Measurements from ENCODE around the gene SLC27A6.

Gene SLC27A6

GRCh38 chr5:129051283-129051682, 86.0 kb downstream of the SLC27A6 start:
- Histone ChIP-seq H2AFZ (ENCODE audit: low read length) (no peak overlapping the region), H3K4me2 (ENCODE audit: insufficient read depth, low read length, poor library complexity, severe bottlenecking) (no peak overlapping the region), H3K36me3 (replicated peaks in 1 of 2; ENCODE audit: control insufficient read depth in 2 of 2, insufficient read depth in 2 of 2, low read length in 2 of 2) (no peaks in the 10 kb centered on the region), H4K8ac (ENCODE audit: low read depth, low read length) (no peak overlapping the region), H3K14ac (ENCODE audit: low read length) (no peak overlapping the region), H3K27me3 (ENCODE audit: control insufficient read depth in 3 of 3, insufficient read depth in 3 of 3, low read depth in 1 of 3, low read length in 3 of 3) (no peaks in the 10 kb centered on the region), H3K18ac (ENCODE audit: low read length) (no peak overlapping the region), H4K91ac (ENCODE audit: low read depth, low read length, poor library complexity) (no peak overlapping the region), H2BK120ac (ENCODE audit: low read depth, low read length) (no peak overlapping the region), H2BK5ac (ENCODE audit: low read length) (no peak overlapping the region), H3K27ac (replicated peaks; ENCODE audit: low read length) (no peak overlapping the region), H2BK15ac (ENCODE audit: low read length) (no peak overlapping the region), H2BK12ac (ENCODE audit: low read length) (no peak overlapping the region), H3K79me1 (ENCODE audit: low read depth, low read length) (no peaks in the 10 kb centered on the region), H3K4ac (ENCODE audit: low read length) (no peak overlapping the region), H3K4me3 (ENCODE audit: low read length in 2 of 2) (no peak overlapping the region), H2AK5ac (ENCODE audit: low read depth, low read length) (no peak overlapping the region), H3K4me1 (ENCODE audit: control insufficient read depth in 2 of 2, insufficient read depth in 1 of 2, low read depth in 1 of 2, low read length in 2 of 2) (no peaks in the 10 kb centered on the region), H3K9me3 (replicated peaks in 1 of 2; ENCODE audit: control insufficient read depth in 2 of 2, insufficient read depth in 1 of 2, low read depth in 1 of 2, low read length in 2 of 2) (no peaks in the 10 kb centered on the region), H3K9ac (ENCODE audit: low read depth, low read length, poor library complexity) (no peak overlapping the region), H3K23ac (ENCODE audit: low read depth, low read length, poor library complexity) (no peak overlapping the region)
- DNase-seq (ENCODE audit: low spot score): no peak
- no CpG with 5 or more reads among the region's 4 CpGs for WGBS, 2 donors (ENCODE audit: extremely low coverage in 2 of 2, insufficient read length in 2 of 2, insufficient replicate concordance in 1 of 2)

GRCh38 chr5:129053438-129053837, 88.2 kb downstream of the SLC27A6 start:
- no peak overlapping the region for H3K4me3 ChIP-seq (ENCODE audit: low read length in 2 of 2)
- no peaks in the 10 kb centered on the region for H3K27me3 ChIP-seq (ENCODE audit: control insufficient read depth in 3 of 3, insufficient read depth in 3 of 3, low read depth in 1 of 3, low read length in 3 of 3)
- H3K23ac ChIP-seq (ENCODE audit: low read depth, low read length, poor library complexity): no peak overlapping the region
- H2BK12ac ChIP-seq (ENCODE audit: low read length): no peak overlapping the region
- no peak overlapping the region for H2AK5ac ChIP-seq (ENCODE audit: low read depth, low read length)
- H2AFZ ChIP-seq (ENCODE audit: low read length): no peak overlapping the region
- no peak overlapping the region for H4K91ac ChIP-seq (ENCODE audit: low read depth, low read length, poor library complexity)
- H3K14ac ChIP-seq (ENCODE audit: low read length): no peak overlapping the region
- DNase-seq (ENCODE audit: low spot score): no peak
- H3K27ac ChIP-seq (replicated peaks; ENCODE audit: low read length): no peak overlapping the region
- H3K9me3 ChIP-seq (replicated peaks in 1 of 2; ENCODE audit: control insufficient read depth in 2 of 2, insufficient read depth in 1 of 2, low read depth in 1 of 2, low read length in 2 of 2): no peaks in the 10 kb centered on the region
- H2BK15ac ChIP-seq (ENCODE audit: low read length): no peak overlapping the region
- no peaks in the 10 kb centered on the region for H3K36me3 ChIP-seq (replicated peaks in 1 of 2; ENCODE audit: control insufficient read depth in 2 of 2, insufficient read depth in 2 of 2, low read length in 2 of 2)
- H3K79me1 ChIP-seq (ENCODE audit: low read depth, low read length): no peaks in the 10 kb centered on the region
- H3K9ac ChIP-seq (ENCODE audit: low read depth, low read length, poor library complexity): no peak overlapping the region
- no peak overlapping the region for H2BK120ac ChIP-seq (ENCODE audit: low read depth, low read length)
- no peak overlapping the region for H2BK5ac ChIP-seq (ENCODE audit: low read length)
- no peak overlapping the region for H4K8ac ChIP-seq (ENCODE audit: low read depth, low read length)
- no peak overlapping the region for H3K18ac ChIP-seq (ENCODE audit: low read length)
- H3K4me1 ChIP-seq (ENCODE audit: control insufficient read depth in 2 of 2, insufficient read depth in 1 of 2, low read depth in 1 of 2, low read length in 2 of 2): no peaks in the 10 kb centered on the region
- H3K4me2 ChIP-seq (ENCODE audit: insufficient read depth, low read length, poor library complexity, severe bottlenecking): no peak overlapping the region
- H3K4ac ChIP-seq (ENCODE audit: low read length): no peak overlapping the region

- DNase-seq (ENCODE audit: low spot score): no peak
- Histone ChIP-seq H2BK120ac (ENCODE audit: low read depth, low read length) (no peak overlapping the region), H2BK5ac (ENCODE audit: low read length) (no peak overlapping the region), H3K9me3 (replicated peaks in 1 of 2; ENCODE audit: control insufficient read depth in 2 of 2, insufficient read depth in 1 of 2, low read depth in 1 of 2, low read length in 2 of 2) (no peaks in the 10 kb centered on the region), H3K14ac (ENCODE audit: low read length) (no peak overlapping the region), H3K4me3 (ENCODE audit: low read length in 2 of 2) (no peak overlapping the region), H3K23ac (ENCODE audit: low read depth, low read length, poor library complexity) (no peak overlapping the region), H3K18ac (ENCODE audit: low read length) (no peak overlapping the region), H2BK12ac (ENCODE audit: low read length) (no peak overlapping the region), H3K79me1 (ENCODE audit: low read depth, low read length) (no peaks in the 10 kb centered on the region), H3K36me3 (replicated peaks in 1 of 2; ENCODE audit: control insufficient read depth in 2 of 2, insufficient read depth in 2 of 2, low read length in 2 of 2) (no peaks in the 10 kb centered on the region), H3K4me1 (ENCODE audit: control insufficient read depth in 2 of 2, insufficient read depth in 1 of 2, low read depth in 1 of 2, low read length in 2 of 2) (no peaks in the 10 kb centered on the region), H2AK5ac (ENCODE audit: low read depth, low read length) (no peak overlapping the region), H3K4ac (ENCODE audit: low read length) (no peak overlapping the region), H3K9ac (ENCODE audit: low read depth, low read length, poor library complexity) (no peak overlapping the region), H3K27ac (replicated peaks; ENCODE audit: low read length) (no peak overlapping the region), H4K91ac (ENCODE audit: low read depth, low read length, poor library complexity) (no peak overlapping the region), H4K8ac (ENCODE audit: low read depth, low read length) (no peak overlapping the region), H2BK15ac (ENCODE audit: low read length) (no peak overlapping the region), H2AFZ (ENCODE audit: low read length) (no peak overlapping the region), H3K4me2 (ENCODE audit: insufficient read depth, low read length, poor library complexity, severe bottlenecking) (no peak overlapping the region), H3K27me3 (ENCODE audit: control insufficient read depth in 3 of 3, insufficient read depth in 3 of 3, low read depth in 1 of 3, low read length in 3 of 3) (no peaks in the 10 kb centered on the region)
- no CpG with 5 or more reads among the region's 3 CpGs for WGBS, 2 donors (ENCODE audit: extremely low coverage in 2 of 2, insufficient read length in 2 of 2, insufficient replicate concordance in 1 of 2)
Observed at GRCh38 chr5:129057329-129057728, 92.0 kb downstream of the SLC27A6 start.

- no peak overlapping the region for H2BK15ac ChIP-seq (ENCODE audit: low read length)
- no peak overlapping the region for H4K91ac ChIP-seq (ENCODE audit: low read depth, low read length, poor library complexity)
- no peaks in the 10 kb centered on the region for H3K27me3 ChIP-seq (ENCODE audit: control insufficient read depth in 3 of 3, insufficient read depth in 3 of 3, low read depth in 1 of 3, low read length in 3 of 3)
- no peak overlapping the region for H3K4me2 ChIP-seq (ENCODE audit: insufficient read depth, low read length, poor library complexity, severe bottlenecking)
- no peak overlapping the region for H2BK5ac ChIP-seq (ENCODE audit: low read length)
- no peaks in the 10 kb centered on the region for H3K79me1 ChIP-seq (ENCODE audit: low read depth, low read length)
- no CpG with 5 or more reads among the region's 2 CpGs for WGBS, 2 donors (ENCODE audit: extremely low coverage in 2 of 2, insufficient read length in 2 of 2, insufficient replicate concordance in 1 of 2)
- H3K9ac ChIP-seq (ENCODE audit: low read depth, low read length, poor library complexity): no peak overlapping the region
- no peak overlapping the region for H3K14ac ChIP-seq (ENCODE audit: low read length)
- no peaks in the 10 kb centered on the region for H3K9me3 ChIP-seq (replicated peaks in 1 of 2; ENCODE audit: control insufficient read depth in 2 of 2, insufficient read depth in 1 of 2, low read depth in 1 of 2, low read length in 2 of 2)
- H4K8ac ChIP-seq (ENCODE audit: low read depth, low read length): no peak overlapping the region
- H3K18ac ChIP-seq (ENCODE audit: low read length): no peak overlapping the region
- no peak overlapping the region for H3K27ac ChIP-seq (replicated peaks; ENCODE audit: low read length)
- H3K4me3 ChIP-seq (ENCODE audit: low read length in 2 of 2): no peak overlapping the region
- H2AK5ac ChIP-seq (ENCODE audit: low read depth, low read length): no peak overlapping the region
- H3K23ac ChIP-seq (ENCODE audit: low read depth, low read length, poor library complexity): no peak overlapping the region
- H3K4ac ChIP-seq (ENCODE audit: low read length): no peak overlapping the region
- no peak overlapping the region for H2BK12ac ChIP-seq (ENCODE audit: low read length)
- H2AFZ ChIP-seq (ENCODE audit: low read length): no peak overlapping the region
- no peaks in the 10 kb centered on the region for H3K36me3 ChIP-seq (replicated peaks in 1 of 2; ENCODE audit: control insufficient read depth in 2 of 2, insufficient read depth in 2 of 2, low read length in 2 of 2)
- no peak overlapping the region for H2BK120ac ChIP-seq (ENCODE audit: low read depth, low read length)
- H3K4me1 ChIP-seq (ENCODE audit: control insufficient read depth in 2 of 2, insufficient read depth in 1 of 2, low read depth in 1 of 2, low read length in 2 of 2): no peaks in the 10 kb centered on the region
- no peak for DNase-seq (ENCODE audit: low spot score)
Observed at GRCh38 chr5:129061849-129062248, 96.6 kb downstream of the SLC27A6 start.

Measured in neuronal stem cell (in vitro differentiated cells).